Ovary (tissue), 3 donors: ENCODE measurements around the gene LDLRAD4.

ENCODE experiments used
- EP300 ChIP-seq: sonication (generic); formaldehyde crosslinking; IDR thresholded peaks from one replicate; pipeline ENCODE4 v1.6.1; 2017; ENCODE audit warnings: antibody characterized with exemption
- TF ChIP-seq, protein P1 (sequence below), 3 donors: fragments of 450-650 bp in 2 of 3; fragments of 200-600 bp in 1 of 3; IDR thresholded peaks; one replicate each; pipeline versions ENCODE4 v1.5.1 to v1.8.0; 2016 to 2022; ENCODE audit warnings: antibody characterized with exemption in 3 of 3, mild to moderate bottlenecking in 1 of 3
- donor health status: DM: no; HTN: no; CAD: no.

DNA sequence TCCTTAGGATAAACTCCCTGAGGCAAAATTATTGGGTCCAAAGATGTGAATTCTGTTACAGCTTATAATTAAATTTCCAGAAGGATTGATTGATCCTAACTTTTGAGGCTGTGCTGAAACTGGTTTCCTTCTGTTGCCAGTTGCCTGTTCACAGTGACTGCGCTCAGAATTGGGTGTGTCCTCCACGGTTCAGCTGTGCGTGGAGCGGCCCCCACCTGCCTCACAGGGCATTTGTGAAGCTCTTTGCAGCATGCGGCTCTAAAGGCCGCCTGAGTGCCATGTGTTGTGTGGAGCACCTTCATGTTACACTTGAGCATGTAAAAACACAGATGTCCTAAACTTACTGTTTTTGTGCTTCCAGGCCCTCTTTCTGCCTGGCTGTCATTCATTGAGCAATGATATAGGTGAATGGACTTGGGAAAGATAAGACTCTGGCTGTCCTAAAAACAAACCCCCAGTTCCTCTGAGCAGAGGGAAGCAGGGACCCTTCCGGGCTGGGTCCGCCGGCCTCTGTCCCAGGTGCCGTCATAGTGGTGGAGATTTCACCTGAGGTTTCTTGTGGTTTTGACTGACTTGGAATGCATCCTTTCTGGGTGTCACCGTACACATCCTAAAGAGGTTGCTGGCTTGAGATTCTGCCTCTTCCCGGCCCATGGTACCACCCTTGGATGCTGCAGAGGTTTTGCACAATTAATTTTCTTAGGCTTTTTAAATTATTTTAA is 173.6 kb downstream of the LDLRAD4 start:
- TF ChIP-seq, protein P1, sequence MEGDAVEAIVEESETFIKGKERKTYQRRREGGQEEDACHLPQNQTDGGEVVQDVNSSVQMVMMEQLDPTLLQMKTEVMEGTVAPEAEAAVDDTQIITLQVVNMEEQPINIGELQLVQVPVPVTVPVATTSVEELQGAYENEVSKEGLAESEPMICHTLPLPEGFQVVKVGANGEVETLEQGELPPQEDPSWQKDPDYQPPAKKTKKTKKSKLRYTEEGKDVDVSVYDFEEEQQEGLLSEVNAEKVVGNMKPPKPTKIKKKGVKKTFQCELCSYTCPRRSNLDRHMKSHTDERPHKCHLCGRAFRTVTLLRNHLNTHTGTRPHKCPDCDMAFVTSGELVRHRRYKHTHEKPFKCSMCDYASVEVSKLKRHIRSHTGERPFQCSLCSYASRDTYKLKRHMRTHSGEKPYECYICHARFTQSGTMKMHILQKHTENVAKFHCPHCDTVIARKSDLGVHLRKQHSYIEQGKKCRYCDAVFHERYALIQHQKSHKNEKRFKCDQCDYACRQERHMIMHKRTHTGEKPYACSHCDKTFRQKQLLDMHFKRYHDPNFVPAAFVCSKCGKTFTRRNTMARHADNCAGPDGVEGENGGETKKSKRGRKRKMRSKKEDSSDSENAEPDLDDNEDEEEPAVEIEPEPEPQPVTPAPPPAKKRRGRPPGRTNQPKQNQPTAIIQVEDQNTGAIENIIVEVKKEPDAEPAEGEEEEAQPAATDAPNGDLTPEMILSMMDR (IDR thresholded peaks at IDR 0.05) = no peak
- no peak for TF ChIP-seq EP300
